Measurements from ENCODE around the gene DCDC2C.
A peak's percentile ranks its signal among the peaks of the same experiment; 100 is the strongest.

Gene DCDC2C

GRCh38 chr2:3737128-3737527 is 33.8 kb downstream of the DCDC2C start:
- TF ChIP-seq CTCF (IDR thresholded peaks at IDR 0.05; ENCODE audit: poor library complexity, severe bottlenecking), result no peak
- H3K9me3 ChIP-seq (ENCODE audit: severe bottlenecking), result no peaks in the 10 kb centered on the region
- peaks cover 2% of the 10 kb centered on the region for H3K27me3 ChIP-seq (ENCODE audit: insufficient read depth, poor library complexity, severe bottlenecking)
- H3K4me1 ChIP-seq (ENCODE audit: insufficient read depth, poor library complexity, severe bottlenecking), result no peaks in the 10 kb centered on the region
- no peaks in the 10 kb centered on the region for H3K36me3 ChIP-seq (ENCODE audit: low read depth)
- H3K27ac ChIP-seq (ENCODE audit: poor library complexity, severe bottlenecking), result no peak overlapping the region
- H3K4me3 ChIP-seq (ENCODE audit: severe bottlenecking), result no peak overlapping the region
- ATAC-seq (ENCODE audit: low read depth) (no peak), DNase-seq (ENCODE audit: low spot score) (no peak)

- Histone ChIP-seq H3K36me3 (ENCODE audit: low read depth) (no peaks in the 10 kb centered on the region), H3K27me3 (ENCODE audit: insufficient read depth, poor library complexity, severe bottlenecking) (peaks cover 2% of the 10 kb centered on the region), H3K9me3 (ENCODE audit: severe bottlenecking) (no peaks in the 10 kb centered on the region), H3K27ac (ENCODE audit: poor library complexity, severe bottlenecking) (no peak overlapping the region), H3K4me3 (ENCODE audit: severe bottlenecking) (no peak overlapping the region), H3K4me1 (ENCODE audit: insufficient read depth, poor library complexity, severe bottlenecking) (no peaks in the 10 kb centered on the region)
- ATAC-seq (ENCODE audit: low read depth) (peak; percentile 75), DNase-seq (ENCODE audit: low spot score) (no peak)
- peak; percentile 64 for TF ChIP-seq CTCF (IDR thresholded peaks at IDR 0.05; ENCODE audit: poor library complexity, severe bottlenecking)
These were observed 35.1 kb downstream of the DCDC2C start for GRCh38 chr2:3738454-3738853.

- no peak for TF ChIP-seq CTCF (IDR thresholded peaks at IDR 0.05; ENCODE audit: poor library complexity, severe bottlenecking)
- H3K27me3 ChIP-seq (ENCODE audit: insufficient read depth, poor library complexity, severe bottlenecking), result peaks cover 2% of the 10 kb centered on the region
These were observed 35.9 kb downstream of the DCDC2C start for GRCh38 chr2:3739313-3739712.

DNA sequence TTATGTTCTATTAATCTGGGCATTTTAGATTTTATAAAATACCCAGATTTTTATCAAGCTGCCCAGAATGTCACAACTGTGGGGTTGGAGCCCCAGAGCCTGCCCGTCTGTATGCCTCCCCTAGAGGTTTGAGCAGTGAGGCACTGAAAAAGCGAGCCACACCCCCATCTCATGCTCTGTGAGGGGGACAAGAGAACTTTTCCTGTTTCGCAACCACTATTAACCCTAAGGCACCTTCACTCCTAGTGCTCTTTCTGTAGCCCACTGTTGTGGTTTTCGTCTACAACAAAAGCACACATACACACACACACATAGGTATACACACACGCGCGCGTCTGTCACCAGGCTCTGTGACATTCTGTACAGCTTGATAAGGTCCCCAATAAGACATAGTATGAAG is 38.0 kb downstream of the DCDC2C start:
- H3K9me3 ChIP-seq (ENCODE audit: severe bottlenecking), result no peaks in the 10 kb centered on the region
- H3K27me3 ChIP-seq (ENCODE audit: insufficient read depth, poor library complexity, severe bottlenecking), result peaks cover 2% of the 10 kb centered on the region
- no peak for DNase-seq (ENCODE audit: low spot score)
- H3K27ac ChIP-seq (ENCODE audit: poor library complexity, severe bottlenecking), result no peak overlapping the region
- no peak for TF ChIP-seq CTCF (IDR thresholded peaks at IDR 0.05; ENCODE audit: poor library complexity, severe bottlenecking)
- no peaks in the 10 kb centered on the region for H3K36me3 ChIP-seq (ENCODE audit: low read depth)
- no peaks in the 10 kb centered on the region for H3K4me1 ChIP-seq (ENCODE audit: insufficient read depth, poor library complexity, severe bottlenecking)
- no peak overlapping the region for H3K4me3 ChIP-seq (ENCODE audit: severe bottlenecking)
- ATAC-seq (ENCODE audit: low read depth), result no peak

More at GRCh38 chr2:3739313-3739712, 35.9 kb downstream of the DCDC2C start:
- Histone ChIP-seq H3K9me3 (ENCODE audit: severe bottlenecking) (no peaks in the 10 kb centered on the region), H3K36me3 (ENCODE audit: low read depth) (no peaks in the 10 kb centered on the region), H3K4me3 (ENCODE audit: severe bottlenecking) (no peak overlapping the region), H3K4me1 (ENCODE audit: insufficient read depth, poor library complexity, severe bottlenecking) (no peaks in the 10 kb centered on the region), H3K27ac (ENCODE audit: poor library complexity, severe bottlenecking) (no peak overlapping the region)
- no peak for DNase-seq (ENCODE audit: low spot score)
- no peak for ATAC-seq (ENCODE audit: low read depth)

DNA sequence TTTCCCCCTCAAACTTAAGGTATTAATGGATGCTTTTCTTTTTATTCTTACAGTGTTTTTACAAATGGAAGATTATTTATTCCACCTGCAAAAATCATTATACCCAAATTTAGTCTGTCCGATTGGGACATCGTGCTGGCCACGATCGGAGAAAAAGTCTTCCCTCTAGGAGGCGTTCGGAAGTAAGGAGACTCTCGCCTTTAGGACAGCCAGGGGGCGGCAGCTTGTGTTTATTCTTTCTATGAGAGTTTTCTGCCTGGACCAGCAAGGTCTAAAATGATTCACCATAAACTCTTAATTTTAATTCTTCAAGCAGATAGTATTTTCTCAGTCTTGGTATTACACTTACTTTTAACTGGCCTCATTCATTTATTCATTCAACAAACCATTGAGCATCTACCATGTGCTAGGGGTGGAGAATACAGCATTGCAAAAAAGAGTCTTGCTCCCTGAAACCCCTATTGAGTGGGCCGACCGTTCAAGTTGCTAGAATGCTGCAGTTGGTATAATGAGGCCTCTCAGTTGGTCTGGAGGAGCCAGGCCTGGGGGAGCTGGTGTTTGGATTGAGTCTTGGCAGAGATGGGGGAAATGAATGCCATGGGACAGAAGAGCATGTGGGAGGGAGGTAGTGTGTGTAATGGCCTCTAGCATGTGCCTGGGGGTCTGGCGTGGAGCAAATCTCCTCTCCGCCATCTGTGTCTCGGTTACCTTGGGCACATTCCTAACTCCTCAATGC is 38.7 kb downstream of the DCDC2C start:
- peaks cover 2% of the 10 kb centered on the region for H3K27me3 ChIP-seq (ENCODE audit: insufficient read depth, poor library complexity, severe bottlenecking)
- no peak overlapping the region for H3K4me3 ChIP-seq (ENCODE audit: severe bottlenecking)
- ATAC-seq (ENCODE audit: low read depth), result no peak
- TF ChIP-seq CTCF (IDR thresholded peaks at IDR 0.05; ENCODE audit: poor library complexity, severe bottlenecking), result no peak
- no peak for DNase-seq (ENCODE audit: low spot score)
- H3K36me3 ChIP-seq (ENCODE audit: low read depth), result no peaks in the 10 kb centered on the region
- H3K4me1 ChIP-seq (ENCODE audit: insufficient read depth, poor library complexity, severe bottlenecking), result no peaks in the 10 kb centered on the region
- H3K9me3 ChIP-seq (ENCODE audit: severe bottlenecking), result no peaks in the 10 kb centered on the region
- H3K27ac ChIP-seq (ENCODE audit: poor library complexity, severe bottlenecking), result no peak overlapping the region
